ENCODE data around the gene NELL1.

NELL1 gene

DNA sequence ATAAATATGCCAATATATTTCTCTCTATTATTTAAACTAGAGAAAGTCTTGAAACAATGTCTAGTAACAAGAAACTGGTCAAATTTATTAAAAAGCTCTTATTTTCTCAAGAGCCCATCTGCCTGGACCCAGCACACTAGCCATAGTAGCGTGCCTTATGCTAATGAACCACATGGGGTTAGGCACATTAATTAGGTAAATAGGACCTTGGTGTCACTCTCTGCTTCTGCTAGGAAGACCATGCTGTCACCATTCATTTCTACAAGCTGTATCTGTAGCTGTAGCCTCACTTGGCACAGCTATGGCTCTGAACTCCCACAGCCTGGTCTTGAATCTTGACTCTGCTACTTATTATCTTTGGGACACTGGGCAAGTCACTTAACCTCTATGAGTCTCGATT is 390.5 kb downstream of the NELL1 start:
- no peak overlapping the region for H3K4me3 ChIP-seq (ENCODE audit: low read length)
- no peak for TF ChIP-seq CTCF (conservative IDR thresholded peaks at IDR 0.05; ENCODE audit: low read depth, low read length)
- DNase-seq (ENCODE audit: low read depth), result no peak

DNA sequence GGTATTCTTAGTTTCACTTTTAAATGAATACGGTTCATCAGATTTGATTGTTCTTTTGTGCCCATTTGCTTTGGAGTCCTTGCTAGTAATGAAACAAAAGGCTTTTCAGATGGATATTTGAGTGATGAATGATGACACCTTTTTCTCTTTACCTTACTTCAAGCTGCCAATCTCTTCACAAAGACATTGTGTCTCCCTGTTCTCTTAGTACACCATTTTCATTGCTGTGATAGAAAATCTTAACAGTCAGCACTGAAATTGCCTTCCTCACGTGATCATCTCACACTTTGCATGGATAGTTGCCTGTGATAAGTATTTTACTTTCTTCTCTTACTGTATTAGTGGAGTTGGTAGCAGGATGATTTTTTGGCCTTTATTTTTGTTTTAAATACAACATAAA is 396.6 kb downstream of the NELL1 start:
- H3K4me3 ChIP-seq (ENCODE audit: low read length), result no peak overlapping the region
- no peak for DNase-seq (ENCODE audit: low read depth)
- no peak for TF ChIP-seq CTCF (conservative IDR thresholded peaks at IDR 0.05; ENCODE audit: low read depth, low read length)

DNA sequence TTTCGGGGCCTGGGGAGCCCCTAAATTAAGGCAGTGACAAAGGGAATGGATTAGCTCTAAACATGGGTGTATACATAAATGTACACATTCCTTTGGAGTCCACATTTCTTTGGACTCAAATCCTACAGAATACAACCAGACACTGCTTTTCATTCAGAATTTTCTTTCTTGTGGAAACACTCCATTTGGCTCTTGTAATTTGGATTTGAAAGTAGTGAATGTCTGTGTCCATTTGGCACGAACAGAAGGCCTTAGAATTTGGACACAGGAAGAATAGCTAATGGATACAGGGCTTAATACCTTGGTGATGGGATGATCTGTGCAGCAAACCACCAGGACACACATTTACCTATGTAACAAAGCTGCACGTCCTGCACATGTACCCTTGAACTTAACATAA is 399.5 kb downstream of the NELL1 start:
- no peak for TF ChIP-seq CTCF (conservative IDR thresholded peaks at IDR 0.05; ENCODE audit: low read depth, low read length)
- H3K4me3 ChIP-seq (ENCODE audit: low read length), result no peak overlapping the region
- DNase-seq (ENCODE audit: low read depth), result no peak

DNA sequence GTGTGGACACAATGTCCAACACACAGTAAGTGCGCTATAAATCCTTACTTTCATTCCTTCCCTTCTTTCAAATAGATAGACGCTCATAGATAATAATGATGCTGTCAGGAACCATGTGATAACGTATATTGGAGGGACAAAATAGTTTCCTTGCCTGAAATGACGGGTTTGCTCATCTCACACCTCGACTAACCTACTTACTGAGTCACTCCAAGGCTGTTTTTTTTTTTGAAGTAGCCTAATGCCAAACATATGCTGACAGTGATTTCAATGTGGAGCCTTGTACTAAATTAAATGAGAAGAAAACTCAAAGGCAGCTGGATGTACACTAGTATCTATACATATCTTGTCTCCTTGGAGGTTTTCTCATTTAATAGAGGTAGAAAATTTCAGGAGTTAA is 400.5 kb downstream of the NELL1 start:
- no peak for TF ChIP-seq CTCF (conservative IDR thresholded peaks at IDR 0.05; ENCODE audit: low read depth, low read length)
- H3K4me3 ChIP-seq (ENCODE audit: low read length), result no peak overlapping the region
- DNase-seq (ENCODE audit: low read depth), result no peak

- H3K4me3 ChIP-seq (ENCODE audit: low read length), result no peak overlapping the region
Measured at GRCh38 chr11:21072558-21072957, 403.2 kb downstream of the NELL1 start.

DNA sequence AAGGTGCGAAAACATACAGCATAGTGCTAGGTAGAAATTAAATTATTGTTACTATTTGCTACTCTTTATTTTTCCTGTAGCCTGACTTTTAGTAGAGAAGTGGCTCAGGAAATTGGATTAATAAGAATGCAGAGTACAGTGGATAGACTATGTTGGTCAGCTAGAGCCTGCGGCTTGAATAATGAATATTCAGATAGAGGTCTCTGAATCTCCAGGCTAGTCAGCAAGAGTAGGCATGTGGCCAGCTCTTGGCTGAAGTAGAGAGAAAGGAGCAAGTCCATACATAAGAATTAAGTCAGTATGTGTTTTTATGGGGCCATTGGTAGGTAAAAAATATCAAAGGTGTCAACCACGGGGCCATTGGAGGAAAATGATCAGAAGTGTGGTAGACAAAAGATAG is 413.5 kb downstream of the NELL1 start:
- no peak overlapping the region for H3K4me3 ChIP-seq (ENCODE audit: low read length)
- no peak for DNase-seq (ENCODE audit: low read depth)
- no peak for TF ChIP-seq CTCF (conservative IDR thresholded peaks at IDR 0.05; ENCODE audit: low read depth, low read length)

More at GRCh38 chr11:21072558-21072957, 403.2 kb downstream of the NELL1 start:
- no peak for TF ChIP-seq CTCF (conservative IDR thresholded peaks at IDR 0.05; ENCODE audit: low read depth, low read length)
- no peak for DNase-seq (ENCODE audit: low read depth)

DNA sequence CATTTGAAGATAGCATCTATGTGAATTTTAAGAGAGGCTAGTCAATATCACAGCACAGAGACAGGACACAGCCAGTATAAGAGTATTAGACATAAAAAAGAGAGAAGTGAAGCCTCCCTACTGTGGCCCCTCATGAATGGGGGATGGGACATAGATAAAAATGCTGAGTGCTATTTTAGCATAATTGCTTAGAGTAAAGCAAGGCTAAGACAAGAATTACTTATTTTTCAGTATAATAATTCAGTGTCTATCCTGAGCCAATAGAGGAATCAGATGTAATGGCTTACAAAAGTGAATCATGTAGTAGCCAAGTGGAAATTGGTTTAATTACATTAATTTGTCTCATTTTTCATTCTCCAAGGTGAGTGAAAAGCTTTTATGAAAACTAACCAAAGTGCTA is 419.5 kb downstream of the NELL1 start:
- H3K4me3 ChIP-seq (ENCODE audit: low read length), result no peak overlapping the region
- no peak for TF ChIP-seq CTCF (conservative IDR thresholded peaks at IDR 0.05; ENCODE audit: low read depth, low read length)
- no peak for DNase-seq (ENCODE audit: low read depth)

Data from retinal pigment epithelial cell (primary cell).